GM18907 (cell line): Measurements from ENCODE around the gene GLRX5.
"Not testable (repeated sequence)": the region's sequence is repeated elsewhere in the genome, so short reads cannot be mapped to it uniquely, and the experiment has no call there.

Source experiments
- ATAC-seq: cut with Tn5 transposase; IDR thresholded peaks from one replicate; pipeline ENCODE4 v1.9.1; 2021; ENCODE audit warnings: mild to moderate bottlenecking, moderate library complexity; ENCODE audit not compliant: unreplicated experiment

The GLRX5 gene

DNA sequence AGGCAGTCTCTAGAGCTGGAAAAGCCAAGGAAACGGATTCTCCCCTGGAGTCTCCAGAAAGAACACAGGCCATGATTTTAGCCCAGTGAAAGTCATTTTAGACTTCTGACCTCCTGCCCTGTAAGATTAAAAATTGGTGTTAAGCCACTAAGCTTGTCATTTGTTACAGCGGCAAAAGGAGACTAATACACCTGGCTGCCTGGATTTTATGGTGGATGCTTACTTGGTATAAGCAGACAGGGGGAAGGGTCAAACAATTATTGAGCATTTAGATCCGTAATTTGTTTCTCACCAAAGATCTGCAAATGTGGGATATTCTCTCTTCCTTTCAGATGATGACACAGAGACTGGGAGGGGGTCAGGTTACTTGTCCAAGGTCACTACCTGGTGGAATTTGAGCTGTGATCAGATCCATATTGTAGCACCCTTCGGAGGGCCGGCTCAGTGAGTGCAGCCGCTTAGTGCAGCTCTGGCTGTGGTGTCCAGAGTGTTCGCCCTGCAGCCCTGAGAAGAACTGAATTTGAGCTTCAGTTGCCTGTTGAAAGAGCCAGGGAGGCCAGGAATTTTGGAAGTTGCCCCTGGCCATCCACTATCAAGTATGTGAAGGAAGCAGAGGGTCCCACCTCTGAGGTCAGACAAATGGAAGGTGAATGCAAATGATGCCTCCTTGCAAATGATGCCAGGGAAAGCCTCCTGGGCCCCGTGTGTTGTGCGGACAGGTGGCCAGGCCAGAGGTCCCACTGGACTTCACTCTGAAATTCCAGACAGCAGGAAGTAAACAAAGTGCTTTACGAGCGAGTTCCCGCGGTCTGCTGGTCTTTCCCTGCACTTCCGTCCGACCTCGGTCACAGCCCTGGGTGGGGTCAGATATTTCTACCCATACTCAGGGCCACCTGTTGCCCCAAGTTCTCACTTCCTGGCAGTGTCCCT lies 15.1 kb downstream of the GLRX5 start:
- ATAC-seq, result no peak

DNA sequence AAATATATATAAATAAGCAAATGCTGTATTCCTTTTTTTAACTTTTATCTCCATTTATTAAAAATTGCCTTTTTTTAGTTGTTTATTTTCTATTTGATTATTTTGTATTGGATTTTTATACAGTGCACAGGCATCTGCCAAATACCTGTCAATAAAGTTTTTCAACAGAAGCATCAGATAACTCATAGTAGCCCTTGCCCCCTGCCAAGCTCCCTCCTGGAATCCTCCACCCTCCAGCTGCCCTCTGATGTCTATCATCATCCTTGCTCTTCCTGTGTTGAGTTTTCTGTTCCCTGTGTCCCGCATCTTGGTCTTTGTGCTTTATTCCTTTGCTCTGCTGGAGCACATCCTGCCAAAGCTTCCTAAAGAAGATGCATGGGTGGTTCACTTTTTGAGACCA lies 16.6 kb downstream of the GLRX5 start:
- no peak for ATAC-seq

DNA sequence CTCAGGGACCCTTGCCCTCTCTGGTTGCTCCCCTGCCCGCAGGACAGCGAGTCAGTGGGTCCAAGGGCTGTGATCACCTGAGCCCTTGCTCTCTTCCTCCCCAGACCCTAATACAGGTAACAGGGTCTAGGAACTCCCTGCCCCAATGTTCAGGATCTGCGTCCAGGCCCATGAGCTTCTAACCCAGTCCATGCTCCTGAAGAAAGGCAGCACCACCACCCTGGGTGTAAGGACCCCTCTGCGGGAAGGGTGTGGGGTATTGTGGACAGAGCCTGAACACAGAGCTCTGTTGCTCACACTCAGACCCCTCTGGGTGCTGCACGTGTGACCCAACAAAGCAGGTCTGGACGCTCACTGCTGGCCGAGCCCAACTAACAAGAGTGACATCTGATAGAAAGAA lies 18.3 kb downstream of the GLRX5 start:
- ATAC-seq, result no peak

GRCh38 chr14:95555053-95555452 lies 20.2 kb downstream of the GLRX5 start:
- no peak for ATAC-seq

DNA sequence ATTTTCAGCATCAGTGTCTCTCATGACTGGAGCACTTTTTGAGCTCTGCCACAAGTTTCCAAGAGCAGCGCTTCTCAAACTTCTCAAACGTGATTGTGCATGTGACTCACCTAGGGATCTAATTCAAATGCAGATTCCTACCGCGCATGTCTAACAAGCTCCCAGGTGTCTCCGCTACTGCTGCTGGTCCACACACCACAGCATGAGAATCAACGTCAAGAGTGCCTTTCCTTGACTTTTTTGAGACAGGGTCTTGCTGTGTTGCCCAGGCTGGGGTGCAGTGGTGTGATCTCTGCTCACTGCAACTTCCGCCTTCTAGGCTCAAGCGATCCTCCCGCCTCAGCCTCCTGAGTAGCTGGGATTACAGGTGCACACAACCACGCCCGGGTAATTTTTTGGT lies 22.4 kb downstream of the GLRX5 start:
- ATAC-seq, result no peak

DNA sequence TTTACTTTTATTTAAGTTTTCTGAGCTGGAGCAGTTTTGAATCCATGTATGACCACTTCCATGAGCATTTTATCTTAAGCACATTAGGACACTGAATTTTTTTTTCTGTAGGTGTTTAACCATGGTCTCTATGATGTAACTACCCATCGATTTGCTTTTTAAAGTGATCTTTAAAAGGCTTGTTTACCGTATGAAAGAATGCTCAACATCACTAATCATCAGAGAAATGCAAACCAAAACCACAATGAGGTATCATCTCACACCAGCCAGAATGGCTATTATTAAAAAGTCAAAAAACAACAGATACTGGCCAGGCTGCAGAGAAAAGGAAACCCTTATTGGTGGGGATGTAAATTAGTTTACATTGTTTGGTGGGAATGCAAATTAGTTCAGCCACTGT lies 23.0 kb downstream of the GLRX5 start:
- ATAC-seq, result no peak

DNA sequence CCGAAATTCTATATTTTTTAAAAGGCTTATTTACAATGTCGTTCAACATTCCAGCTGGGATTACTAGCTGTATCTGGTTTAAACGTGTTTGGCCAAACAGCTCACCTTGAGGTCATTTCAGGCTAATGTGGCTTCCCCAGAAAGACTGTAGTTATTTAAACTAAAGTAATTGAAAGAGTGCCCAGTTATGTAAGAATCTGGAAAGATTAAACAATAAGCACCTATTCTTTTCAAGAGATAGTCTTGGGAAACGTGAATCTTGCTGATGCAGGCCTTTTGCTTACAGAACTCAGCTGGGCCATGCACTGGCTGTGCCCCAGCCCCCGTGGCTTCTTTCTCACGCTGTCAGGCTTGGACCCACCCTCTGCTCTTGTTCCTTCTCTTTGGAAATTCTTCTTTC lies 24.4 kb downstream of the GLRX5 start:
- no peak for ATAC-seq

GRCh38 chr14:95561001-95561412 lies 26.2 kb downstream of the GLRX5 start:
- peak; percentile 78 for ATAC-seq

- no peak for ATAC-seq
Observed at GRCh38 chr14:95562892-95563685, 28.2 kb downstream of the GLRX5 start.

DNA sequence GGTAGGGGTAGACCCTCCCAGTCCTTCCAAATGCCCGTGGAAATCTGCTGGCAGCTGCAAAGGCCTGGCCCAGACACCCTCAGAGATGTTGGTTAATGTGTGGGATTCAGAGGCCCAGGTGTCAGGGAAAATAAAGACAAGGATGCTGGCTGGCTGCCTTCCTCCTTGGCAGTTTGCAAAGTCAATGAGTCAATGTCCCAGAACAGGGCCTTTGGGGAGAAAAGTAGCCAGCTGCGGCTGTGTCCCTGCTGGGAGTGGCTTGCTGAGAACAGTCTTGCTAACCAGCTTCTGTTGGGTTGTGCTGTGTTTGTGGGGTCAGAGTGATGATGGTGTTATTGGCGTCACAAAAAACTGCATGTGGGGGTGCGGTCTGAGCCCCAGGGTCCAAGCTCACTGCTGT lies 29.2 kb downstream of the GLRX5 start:
- no peak for ATAC-seq

DNA sequence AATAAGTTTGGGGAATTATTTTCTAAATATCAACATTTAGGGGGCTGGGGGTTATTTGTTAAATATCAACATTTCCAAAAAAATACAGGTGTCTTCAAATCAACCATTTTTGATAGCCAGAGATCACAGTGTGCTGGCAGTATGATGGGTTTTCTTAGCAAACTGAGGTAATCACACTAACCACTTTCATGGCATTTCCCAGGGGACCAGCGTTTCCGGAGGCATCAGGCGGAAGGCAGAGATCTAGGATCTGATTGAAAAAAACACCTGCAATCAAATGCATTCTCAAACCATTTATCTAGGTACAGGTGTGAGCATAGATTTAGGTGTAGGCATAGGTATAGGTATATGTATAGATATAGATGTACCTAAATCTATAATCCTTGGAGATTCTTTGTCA lies 34.6 kb downstream of the GLRX5 start:
- ATAC-seq, result no peak

GRCh38 chr14:95573313-95573712 lies 38.5 kb downstream of the GLRX5 start:
- ATAC-seq, result no peak

GRCh38 chr14:95575840-95576473 lies 41.1 kb downstream of the GLRX5 start:
- no peak for ATAC-seq

DNA sequence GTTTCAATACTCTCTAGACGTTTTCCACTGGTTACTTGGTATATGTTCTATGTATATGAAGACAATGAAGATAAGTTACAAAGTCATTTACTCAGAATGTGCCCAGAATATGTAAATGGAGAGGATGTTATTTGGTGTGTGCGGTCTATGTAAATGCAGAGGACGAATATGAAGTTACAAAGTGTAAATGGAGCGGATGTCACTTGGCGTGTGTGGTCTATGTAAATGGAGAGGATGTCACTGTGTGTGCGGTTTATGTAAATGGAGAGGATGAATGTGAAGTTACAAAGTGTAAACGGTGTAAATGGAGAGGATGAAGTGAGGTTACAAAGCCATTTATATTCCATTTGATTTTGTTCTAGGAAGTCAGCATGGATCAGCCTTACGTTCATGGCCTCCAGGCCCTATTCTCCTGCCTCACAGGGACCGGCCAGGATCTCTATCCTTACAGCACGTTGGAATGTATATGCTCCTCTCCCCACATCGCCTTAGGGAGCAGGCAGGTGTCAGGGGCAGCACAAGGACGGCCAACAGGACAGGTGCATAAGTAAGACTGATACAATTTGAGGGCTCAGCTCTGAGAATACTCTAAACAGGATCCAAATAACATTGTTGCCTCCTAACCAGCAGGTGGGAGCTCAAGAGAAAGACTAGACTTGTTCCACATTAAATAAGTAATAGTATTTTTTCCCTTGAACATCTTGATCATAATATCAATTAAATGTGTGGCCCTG lies 42.4 kb downstream of the GLRX5 start:
- peak; percentile 95 for ATAC-seq

DNA sequence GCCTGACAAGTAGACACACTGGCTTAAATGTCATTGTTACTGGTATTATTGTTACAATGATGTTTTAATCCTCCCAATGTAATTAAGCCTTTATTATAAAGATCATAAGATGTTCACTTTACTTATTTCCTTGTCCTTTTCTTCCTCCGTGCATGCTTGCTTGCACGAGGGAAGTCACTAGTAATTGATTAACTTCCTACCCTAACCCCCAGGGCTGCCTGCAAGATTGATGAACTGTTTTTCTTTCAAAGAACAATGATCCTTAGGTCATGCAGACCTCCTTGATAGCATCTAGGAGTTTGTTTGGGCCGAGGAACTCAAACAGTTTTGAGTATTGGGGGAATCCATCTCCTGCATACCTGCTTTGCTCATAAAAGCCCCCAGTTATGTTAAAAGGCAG lies 43.0 kb downstream of the GLRX5 start:
- ATAC-seq, result peak; percentile 39

GRCh38 chr14:95583836-95584617 lies 49.2 kb downstream of the GLRX5 start:
- ATAC-seq, result not testable (repeated sequence)

- no peak for ATAC-seq
Observed at GRCh38 chr14:95585953-95586620, 51.2 kb downstream of the GLRX5 start.

DNA sequence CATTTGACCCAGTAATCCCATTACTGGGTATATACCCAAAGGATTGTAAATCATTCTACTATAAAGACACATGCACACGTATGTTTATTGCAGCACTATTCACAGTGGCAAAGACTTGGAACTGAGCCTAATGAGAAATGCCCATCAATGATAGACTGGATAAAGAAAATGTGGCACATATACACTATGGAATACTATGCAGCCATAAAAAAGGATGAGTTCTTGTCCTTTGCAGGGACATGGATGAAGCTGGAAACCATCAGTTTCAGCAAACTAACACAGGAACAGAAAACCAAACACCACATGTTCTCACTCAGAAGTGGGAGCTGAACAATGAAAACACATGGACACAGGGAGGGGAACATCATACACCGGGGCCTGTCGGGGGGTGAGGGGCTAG lies 56.3 kb downstream of the GLRX5 start:
- not testable (repeated sequence) for ATAC-seq
